ENCODE results near the gene PHACTR2. TPM values are rescaled to one million over a fixed set of nuclear protein-coding genes. Genes with fewer than 3 reads are reported as not detected.

Gene PHACTR2
- total RNA-seq, 2 donors from 2014 or later = 42.5 to 46.9 TPM

DNA sequence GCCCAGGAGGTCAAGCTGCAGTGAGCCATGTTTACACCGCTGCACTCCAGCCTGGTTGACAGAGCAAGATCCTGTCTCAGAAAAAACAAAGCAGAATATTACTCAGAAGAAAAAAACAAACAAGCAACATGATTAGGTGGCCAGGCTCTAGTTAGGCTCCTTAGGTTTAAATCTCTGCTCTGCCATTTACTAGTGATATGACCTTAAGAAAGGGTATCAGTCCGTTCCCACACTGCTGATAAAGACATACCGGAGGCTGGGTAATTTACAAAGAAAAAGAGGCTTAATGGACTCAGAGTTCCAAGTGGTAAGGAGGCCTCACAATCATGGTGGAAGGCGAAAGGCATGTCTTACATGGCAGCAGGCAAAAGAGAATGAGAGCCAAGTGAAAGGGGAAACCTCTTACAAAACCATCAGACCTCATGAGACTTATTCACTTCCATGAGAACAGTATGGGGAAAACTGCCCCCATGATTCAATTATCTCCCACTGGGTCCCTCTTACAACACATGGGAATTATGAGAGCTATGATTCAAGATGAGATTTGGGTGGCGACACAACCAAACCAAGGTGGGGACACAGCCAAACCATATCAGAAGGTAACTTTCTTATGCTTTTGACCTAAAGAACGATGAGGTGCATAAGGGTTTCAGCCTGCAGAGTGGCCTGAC is 163.0 kb downstream of the PHACTR2 start:
- no peak overlapping the region for H3K4me3 ChIP-seq
- intact Hi-C loops (cut with DNase I) = loop anchor here (10.0 kb wide), 1 partner anchor 256 kb away; no protein-coding TSS in a partner anchor
- H3K36me3 ChIP-seq = no peaks in the 10 kb centered on the region
- DNase-seq = no peak
- no peaks in the 10 kb centered on the region for H3K27me3 ChIP-seq
- no peak overlapping the region for H3K27ac ChIP-seq
- TF ChIP-seq, protein P1, sequence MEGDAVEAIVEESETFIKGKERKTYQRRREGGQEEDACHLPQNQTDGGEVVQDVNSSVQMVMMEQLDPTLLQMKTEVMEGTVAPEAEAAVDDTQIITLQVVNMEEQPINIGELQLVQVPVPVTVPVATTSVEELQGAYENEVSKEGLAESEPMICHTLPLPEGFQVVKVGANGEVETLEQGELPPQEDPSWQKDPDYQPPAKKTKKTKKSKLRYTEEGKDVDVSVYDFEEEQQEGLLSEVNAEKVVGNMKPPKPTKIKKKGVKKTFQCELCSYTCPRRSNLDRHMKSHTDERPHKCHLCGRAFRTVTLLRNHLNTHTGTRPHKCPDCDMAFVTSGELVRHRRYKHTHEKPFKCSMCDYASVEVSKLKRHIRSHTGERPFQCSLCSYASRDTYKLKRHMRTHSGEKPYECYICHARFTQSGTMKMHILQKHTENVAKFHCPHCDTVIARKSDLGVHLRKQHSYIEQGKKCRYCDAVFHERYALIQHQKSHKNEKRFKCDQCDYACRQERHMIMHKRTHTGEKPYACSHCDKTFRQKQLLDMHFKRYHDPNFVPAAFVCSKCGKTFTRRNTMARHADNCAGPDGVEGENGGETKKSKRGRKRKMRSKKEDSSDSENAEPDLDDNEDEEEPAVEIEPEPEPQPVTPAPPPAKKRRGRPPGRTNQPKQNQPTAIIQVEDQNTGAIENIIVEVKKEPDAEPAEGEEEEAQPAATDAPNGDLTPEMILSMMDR (IDR thresholded peaks at IDR 0.05) = no peak
- no peaks in the 10 kb centered on the region for H3K4me1 ChIP-seq
- no peaks in the 10 kb centered on the region for H3K9me3 ChIP-seq
- no peak overlapping the region for H3K9ac ChIP-seq (ENCODE audit: low read depth in 2 of 2, low read length in 2 of 2)

DNA sequence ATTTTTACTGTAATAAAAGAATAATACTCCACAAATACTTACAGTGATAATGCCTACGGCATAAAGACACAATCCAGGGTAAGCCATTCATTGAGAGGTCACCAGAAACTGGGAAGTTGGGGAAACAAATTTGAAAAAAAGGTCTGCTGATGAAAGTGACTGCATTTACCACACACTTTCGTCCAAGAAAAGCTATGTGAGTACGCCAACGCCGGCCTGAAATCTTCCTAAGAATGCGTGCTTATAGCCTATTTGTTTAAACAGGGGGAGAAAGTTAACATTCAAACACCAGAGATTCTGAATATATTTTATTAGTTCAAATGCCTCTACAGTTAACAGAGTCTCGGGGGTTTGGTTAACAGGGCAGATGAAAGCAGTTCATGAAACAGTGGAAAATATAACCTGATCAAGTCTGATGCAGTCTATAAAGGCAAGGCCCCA is 164.7 kb downstream of the PHACTR2 start:
- TF ChIP-seq, protein P1 (IDR thresholded peaks at IDR 0.05) = no peak
- DNase-seq = peak; percentile 25
- H3K27ac ChIP-seq = peak overlapping the region; percentile 69
- H3K4me3 ChIP-seq = peak overlapping the region; percentile 98
- H3K36me3 ChIP-seq = no peaks in the 10 kb centered on the region
- no peaks in the 10 kb centered on the region for H3K9me3 ChIP-seq
- H3K9ac ChIP-seq (ENCODE audit: low read depth in 2 of 2, low read length in 2 of 2) = peak overlapping the region; percentile 78 to 90
- intact Hi-C loops (cut with DNase I) = loop anchor here (10.0 kb wide), 1 partner anchor 258 kb away; no protein-coding TSS in a partner anchor
- H3K4me1 ChIP-seq = no peaks in the 10 kb centered on the region
- H3K27me3 ChIP-seq = no peaks in the 10 kb centered on the region

DNA sequence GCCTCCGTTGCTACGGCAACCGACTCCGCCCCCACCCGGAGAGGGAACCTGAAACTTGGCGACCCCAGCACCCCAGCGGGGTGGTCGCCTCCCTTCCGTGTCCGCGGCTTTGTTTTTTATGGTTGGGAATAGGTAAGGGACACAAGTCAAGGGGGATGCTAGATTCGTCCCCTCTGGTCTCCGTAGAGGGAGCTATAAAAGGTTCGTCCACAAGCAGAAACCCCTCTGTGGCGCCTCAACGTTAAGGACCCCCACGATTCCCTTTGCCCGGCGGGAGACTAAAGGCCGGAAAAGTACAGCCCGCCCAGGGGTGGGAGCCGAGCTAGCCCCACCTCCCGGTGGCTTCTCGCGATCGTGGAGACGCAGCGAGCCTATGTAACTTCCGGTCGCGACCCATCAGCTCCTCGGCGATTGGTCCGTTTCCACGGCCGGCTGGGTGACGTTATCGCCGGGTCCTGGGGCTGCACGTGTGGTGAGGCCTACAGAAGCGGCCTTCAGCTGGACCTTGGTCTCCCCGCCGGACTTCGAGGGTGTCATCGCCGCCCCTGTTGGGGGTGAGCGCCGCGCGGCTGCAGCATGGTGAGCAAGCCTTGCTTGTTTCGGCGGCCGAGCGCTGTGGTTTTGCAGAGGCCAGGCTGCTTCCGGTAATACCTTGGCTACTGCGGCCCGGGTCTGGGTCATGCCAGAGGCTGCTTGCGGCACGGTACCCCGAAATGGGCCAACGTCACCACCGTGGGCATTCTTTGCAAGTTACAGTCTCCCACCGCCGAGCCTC is 165.3 kb downstream of the PHACTR2 start, which contains the start of gene LTV1:
LTV1 (plus strand) TSS at position 437 of the 775 bp plus-strand sequence; CDS start at position 577, 140 bp downstream.
- Histone ChIP-seq H3K4me3 (peak within 1 kb of the TSS; percentile 98), H3K36me3 (no peaks in the 10 kb centered on the region), H3K27ac (peak within 1 kb of the TSS; percentile 69), H3K9ac (ENCODE audit: low read depth in 2 of 2, low read length in 2 of 2) (peak within 1 kb of the TSS; percentile 90 to 94), H3K27me3 (no peaks in the 10 kb centered on the region), H3K4me1 (no peaks in the 10 kb centered on the region), H3K9me3 (no peaks in the 10 kb centered on the region)
- DNase-seq = peak; percentile 97
- intact Hi-C loops (cut with DNase I) = loop anchor here (10.0 kb wide), 1 partner anchor 258 kb away; no protein-coding TSS in a partner anchor
- TF ChIP-seq, protein P1 (IDR thresholded peaks at IDR 0.05) = no peak

DNA sequence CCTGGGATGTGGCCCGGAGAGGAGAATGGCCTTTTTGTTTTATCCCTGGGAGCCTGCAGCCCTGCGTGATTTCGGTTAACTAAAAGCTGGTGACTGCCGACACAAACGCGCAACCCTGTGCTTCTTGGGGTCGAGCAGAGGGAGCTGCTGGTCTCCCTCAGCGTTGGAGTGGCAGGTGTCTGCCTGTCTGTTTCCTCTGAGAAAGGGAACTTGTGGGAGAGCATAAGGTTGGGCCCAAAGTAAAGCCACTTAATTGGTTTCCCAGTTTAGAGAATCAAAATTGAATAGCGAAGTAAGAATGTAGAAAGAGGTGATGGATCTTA is 165.9 kb downstream of the PHACTR2 start:
- DNase-seq = no peak
- Histone ChIP-seq H3K9ac (ENCODE audit: low read depth in 2 of 2, low read length in 2 of 2) (peak overlapping the region; percentile 90 to 94), H3K4me1 (no peaks in the 10 kb centered on the region), H3K4me3 (peak overlapping the region; percentile 98), H3K9me3 (no peaks in the 10 kb centered on the region), H3K27ac (peak overlapping the region; percentile 69), H3K27me3 (no peaks in the 10 kb centered on the region), H3K36me3 (peaks cover 3% of the 10 kb centered on the region)
- intact Hi-C loops (cut with DNase I) = loop anchor here (10.0 kb wide), 1 partner anchor 259 kb away; no protein-coding TSS in a partner anchor
- TF ChIP-seq, protein P1 (IDR thresholded peaks at IDR 0.05) = no peak

DNA sequence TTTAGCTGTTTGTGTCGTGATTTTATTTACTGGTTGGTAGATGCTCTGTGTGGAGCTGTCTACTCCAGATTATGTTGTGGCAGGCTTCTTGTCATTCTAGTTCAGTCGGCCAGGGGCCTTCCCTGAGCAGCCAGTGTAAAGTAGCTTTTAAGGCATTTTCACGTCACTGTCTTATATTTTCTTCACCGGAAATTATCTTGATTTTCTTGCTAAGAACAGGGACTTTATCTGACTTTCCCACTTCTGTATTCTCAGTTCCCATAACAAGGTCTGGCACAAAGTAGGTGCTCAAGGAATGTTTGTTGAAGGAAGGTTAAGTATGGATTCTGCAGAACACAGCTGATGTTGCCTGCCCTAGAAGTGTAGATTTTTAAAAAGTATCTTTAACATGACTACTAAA is 166.2 kb downstream of the PHACTR2 start:
- H3K4me1 ChIP-seq = no peaks in the 10 kb centered on the region
- peaks cover 3% of the 10 kb centered on the region for H3K36me3 ChIP-seq
- H3K9me3 ChIP-seq = no peaks in the 10 kb centered on the region
- intact Hi-C loops (cut with DNase I) = loop anchor here (10.0 kb wide), 1 partner anchor 259 kb away; no protein-coding TSS in a partner anchor
- no peak for DNase-seq
- H3K4me3 ChIP-seq = peak overlapping the region; percentile 98
- H3K27ac ChIP-seq = no peak overlapping the region
- no peaks in the 10 kb centered on the region for H3K27me3 ChIP-seq
- H3K9ac ChIP-seq (ENCODE audit: low read depth in 2 of 2, low read length in 2 of 2) = peak overlapping the region; percentile 90 to 94
- TF ChIP-seq, protein P1 (IDR thresholded peaks at IDR 0.05) = no peak
